T-helper 2 cell treated with Interferon-gamma antibody and Interleukin-4, amounts not matched to agents 5 μg/mL and 100 μg/mL, for 36 hours (primary cell): ENCODE data around the gene RHOBTB1.
A peak's percentile ranks its signal among the peaks of the same experiment; 100 is the strongest.
"Not testable (repeated sequence)": the region's sequence is repeated elsewhere in the genome, so short reads cannot be mapped to it uniquely, and the experiment has no call there.

Source experiments
- DNase-seq: peaks from one replicate; pipeline ENCODE4 v3.0.0; 2021; ENCODE audit warnings: low spot score
- H3K27ac Mint-ChIP-seq: one replicate; pipeline ENCODE4 v1.8.0; 2021; ENCODE audit warnings: mild to moderate bottlenecking, mixed read lengths
- H3K27me3 Mint-ChIP-seq: one replicate; pipeline ENCODE4 v1.8.0; 2021; ENCODE audit warnings: low read depth, mixed read lengths
- H3K36me3 Mint-ChIP-seq: one replicate; pipeline ENCODE4 v1.8.0; 2021; ENCODE audit warnings: low read depth, mixed read lengths
- H3K4me1 Mint-ChIP-seq: one replicate; pipeline ENCODE4 v1.8.0; 2021; ENCODE audit warnings: low read depth, mixed read lengths
- H3K4me3 Mint-ChIP-seq: one replicate; pipeline ENCODE4 v1.8.0; 2022; ENCODE audit warnings: mild to moderate bottlenecking, moderate library complexity, mixed read lengths
- H3K9me3 Mint-ChIP-seq: one replicate; pipeline ENCODE4 v1.8.0; 2021; ENCODE audit warnings: mixed read lengths

Gene RHOBTB1

DNA sequence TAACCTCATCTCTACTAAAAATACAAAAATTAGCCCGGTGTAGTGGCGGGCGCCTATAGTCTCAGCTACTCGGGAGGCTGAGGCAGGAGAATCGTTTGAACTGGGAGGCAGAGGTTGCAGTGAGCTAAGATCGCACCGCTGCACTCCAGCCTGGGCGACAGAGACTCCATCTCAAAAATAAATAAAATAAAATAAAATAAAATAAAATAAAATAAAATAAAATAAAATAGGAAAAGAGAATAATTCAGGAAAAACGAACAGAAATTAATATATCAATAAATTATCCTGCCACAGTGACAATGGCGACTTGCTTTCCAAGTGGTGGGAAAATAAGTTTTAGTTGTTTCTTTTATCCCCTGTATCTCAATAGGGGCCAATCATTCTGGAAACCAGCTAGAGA is 102.8 kb downstream of the RHOBTB1 start:
- H3K9me3 Mint-ChIP-seq, H3K4me3 Mint-ChIP-seq, H3K27ac Mint-ChIP-seq, H3K4me1 Mint-ChIP-seq, H3K36me3 Mint-ChIP-seq, DNase-seq: not testable (repeated sequence)
- peaks cover 17% of the 10 kb centered on the region for H3K27me3 Mint-ChIP-seq

DNA sequence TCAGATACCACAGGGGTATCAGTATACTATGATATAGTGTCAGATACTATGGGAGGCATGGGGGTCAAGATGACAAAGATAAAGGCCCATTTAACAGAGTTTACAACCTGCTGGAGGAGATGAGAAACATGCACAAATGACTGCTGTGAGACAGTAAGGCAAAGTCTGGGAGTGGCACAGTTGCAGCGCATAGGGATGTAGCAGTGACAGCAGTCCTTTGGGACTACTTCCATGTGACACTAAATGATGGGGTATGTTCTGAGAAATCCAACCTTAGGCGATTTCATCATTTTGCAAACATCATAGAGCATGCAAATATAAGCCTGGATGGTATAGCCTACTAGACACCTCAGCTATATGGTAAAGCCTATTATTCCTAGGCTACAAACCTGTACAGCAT is 108.9 kb downstream of the RHOBTB1 start:
- H3K9me3 Mint-ChIP-seq: no peaks in the 10 kb centered on the region
- H3K27me3 Mint-ChIP-seq: peaks cover 20% of the 10 kb centered on the region
- DNase-seq: no peak
- H3K36me3 Mint-ChIP-seq: no peaks in the 10 kb centered on the region
- no peaks in the 10 kb centered on the region for H3K4me1 Mint-ChIP-seq
- no peak overlapping the region for H3K4me3 Mint-ChIP-seq
- H3K27ac Mint-ChIP-seq: no peak overlapping the region

DNA sequence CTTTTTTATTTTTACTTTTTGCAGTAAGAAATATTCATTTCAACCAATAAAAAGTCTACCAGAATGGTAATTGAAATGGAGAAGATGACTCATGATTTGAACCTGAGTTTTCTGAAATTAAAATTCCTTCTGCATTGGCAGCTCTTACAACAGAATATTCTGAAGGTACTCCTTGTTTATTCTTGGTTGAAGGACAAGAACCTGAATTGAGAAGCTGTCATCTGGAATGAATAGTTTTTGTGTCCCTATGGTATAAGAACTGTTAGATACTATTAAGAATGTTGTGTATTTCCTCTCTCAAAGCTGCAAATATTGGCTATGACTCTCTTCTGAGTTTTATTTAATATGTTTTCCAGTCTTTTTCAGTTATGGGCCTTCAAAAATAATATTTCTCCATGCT is 109.6 kb downstream of the RHOBTB1 start:
- no peak for DNase-seq
- Mint-ChIP-seq H3K9me3 (no peaks in the 10 kb centered on the region), H3K27ac (no peak overlapping the region), H3K4me3 (no peak overlapping the region), H3K27me3 (peaks cover 20% of the 10 kb centered on the region), H3K36me3 (no peaks in the 10 kb centered on the region), H3K4me1 (no peaks in the 10 kb centered on the region)

DNA sequence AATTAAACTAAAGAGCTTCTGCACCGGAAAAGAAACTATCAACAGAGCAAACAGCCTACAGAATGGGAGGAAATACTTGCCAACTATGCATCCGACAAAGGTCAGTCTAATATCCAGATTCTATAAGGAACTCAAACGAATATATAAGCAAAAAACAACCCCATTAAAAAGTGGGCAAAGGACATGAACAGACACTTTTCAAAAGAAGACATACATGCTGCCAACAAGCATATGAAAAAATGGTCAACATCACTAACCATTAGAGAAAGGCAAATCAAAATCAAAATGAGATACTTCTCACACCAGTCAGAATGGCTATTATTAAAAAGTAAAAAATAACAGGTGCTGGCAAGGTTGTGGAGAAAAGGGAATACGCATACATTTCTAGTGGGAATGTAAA is 111.8 kb downstream of the RHOBTB1 start:
- H3K27ac Mint-ChIP-seq, H3K36me3 Mint-ChIP-seq, DNase-seq, H3K4me3 Mint-ChIP-seq, H3K9me3 Mint-ChIP-seq, H3K4me1 Mint-ChIP-seq: not testable (repeated sequence)
- peaks cover 14% of the 10 kb centered on the region for H3K27me3 Mint-ChIP-seq

DNA sequence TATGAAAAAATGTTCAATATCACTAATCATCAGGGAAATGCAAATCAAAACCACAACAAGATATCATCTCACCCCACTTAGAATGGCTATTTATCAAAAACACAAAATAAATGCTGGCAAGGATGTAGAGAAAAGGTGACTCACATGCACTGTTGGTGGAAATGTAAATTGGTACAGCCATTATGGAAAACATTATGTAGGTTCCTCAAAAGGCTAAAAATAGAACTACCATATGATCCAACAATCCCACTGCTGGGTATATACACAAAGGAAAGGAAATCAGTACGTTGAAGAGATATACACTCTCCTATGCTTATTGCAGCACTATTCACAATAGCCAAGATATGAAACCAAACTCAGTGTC is 115.5 kb downstream of the RHOBTB1 start:
- DNase-seq: no peak
- Mint-ChIP-seq H3K27me3 (peaks cover 15% of the 10 kb centered on the region), H3K9me3 (no peaks in the 10 kb centered on the region), H3K4me3 (no peak overlapping the region), H3K4me1 (peaks cover 8% of the 10 kb centered on the region), H3K27ac (no peak overlapping the region), H3K36me3 (no peaks in the 10 kb centered on the region)

DNA sequence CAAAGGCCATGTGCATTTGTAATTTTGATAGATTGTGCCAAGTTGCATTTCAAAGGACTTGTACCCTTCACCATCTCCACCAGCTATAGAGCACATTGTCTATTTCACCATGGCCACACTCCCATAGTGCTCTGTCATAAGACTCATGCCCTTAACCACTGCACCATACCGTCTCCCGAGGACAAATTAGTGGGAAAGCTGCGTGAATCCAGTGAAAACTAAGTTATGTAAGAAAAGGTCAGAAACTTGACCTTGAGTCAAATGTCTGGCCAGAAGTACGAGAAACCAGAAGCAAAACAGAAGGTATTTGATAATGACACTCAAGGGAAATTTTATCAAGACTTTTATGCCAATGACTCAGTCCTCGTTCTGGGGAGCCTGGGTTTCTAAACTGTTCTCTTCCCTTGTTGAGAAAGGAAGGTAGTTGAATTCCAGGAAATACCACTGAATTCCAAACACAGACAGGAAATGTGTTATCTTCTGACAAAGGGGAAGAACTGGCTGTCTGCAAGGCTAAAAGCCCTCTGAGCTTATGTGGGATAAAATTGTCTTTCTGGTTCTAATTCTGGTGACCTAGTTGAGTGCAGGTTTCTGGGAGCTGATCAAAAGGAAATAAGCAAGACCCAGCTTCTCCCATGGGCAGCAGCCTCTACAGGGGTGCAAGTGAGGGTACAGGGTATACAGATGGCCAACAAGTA is 116.0 kb downstream of the RHOBTB1 start:
- H3K4me1 Mint-ChIP-seq: peaks cover 8% of the 10 kb centered on the region
- H3K27me3 Mint-ChIP-seq: peaks cover 15% of the 10 kb centered on the region
- H3K36me3 Mint-ChIP-seq: no peaks in the 10 kb centered on the region
- DNase-seq: no peak
- no peaks in the 10 kb centered on the region for H3K9me3 Mint-ChIP-seq
- no peak overlapping the region for H3K4me3 Mint-ChIP-seq
- H3K27ac Mint-ChIP-seq: no peak overlapping the region

DNA sequence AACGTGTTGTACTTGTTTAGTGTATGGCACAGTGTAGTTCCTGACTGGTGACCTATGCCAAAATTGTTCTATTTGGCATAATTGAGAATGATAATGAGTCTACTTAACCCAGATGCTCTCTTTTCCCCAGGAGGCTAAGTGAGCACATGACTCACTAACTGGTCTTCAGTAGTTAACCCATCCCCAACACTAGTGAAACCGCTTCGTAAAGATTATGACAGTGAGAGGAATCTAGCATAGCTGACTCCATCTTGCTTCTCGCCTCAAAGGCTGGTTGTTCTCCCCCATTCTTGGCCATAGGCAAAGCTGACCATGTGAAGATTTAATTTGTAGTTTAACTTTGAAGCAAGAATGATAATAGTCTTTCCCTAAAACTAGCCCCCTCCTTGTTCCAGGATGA is 118.5 kb downstream of the RHOBTB1 start:
- Mint-ChIP-seq H3K4me1 (peaks cover 11% of the 10 kb centered on the region), H3K4me3 (no peak overlapping the region), H3K27me3 (peaks cover 12% of the 10 kb centered on the region), H3K27ac (no peak overlapping the region), H3K36me3 (no peaks in the 10 kb centered on the region), H3K9me3 (no peaks in the 10 kb centered on the region)
- DNase-seq: no peak

DNA sequence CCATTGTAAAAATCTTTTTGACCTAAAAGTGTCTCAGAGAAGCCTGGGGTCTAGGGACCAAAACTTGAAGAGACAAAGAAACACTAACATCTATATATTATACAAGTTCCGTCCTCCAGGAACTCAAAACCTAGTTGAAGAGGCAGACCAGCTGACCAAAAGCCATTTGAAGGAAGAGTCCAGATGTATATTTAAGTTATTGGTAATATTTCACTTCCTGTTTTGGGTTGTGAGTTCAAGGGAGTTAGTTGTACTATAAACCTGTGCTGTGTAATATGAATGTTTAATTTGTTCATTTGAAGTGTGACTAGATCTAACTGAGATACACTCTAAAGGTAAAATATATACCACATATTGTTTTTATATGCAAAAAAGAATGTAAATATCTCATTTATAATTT is 120.7 kb downstream of the RHOBTB1 start:
- Mint-ChIP-seq H3K4me3 (no peak overlapping the region), H3K4me1 (peaks cover 13% of the 10 kb centered on the region), H3K36me3 (no peaks in the 10 kb centered on the region), H3K9me3 (no peaks in the 10 kb centered on the region), H3K27ac (no peak overlapping the region), H3K27me3 (peaks cover 19% of the 10 kb centered on the region)
- DNase-seq: no peak

DNA sequence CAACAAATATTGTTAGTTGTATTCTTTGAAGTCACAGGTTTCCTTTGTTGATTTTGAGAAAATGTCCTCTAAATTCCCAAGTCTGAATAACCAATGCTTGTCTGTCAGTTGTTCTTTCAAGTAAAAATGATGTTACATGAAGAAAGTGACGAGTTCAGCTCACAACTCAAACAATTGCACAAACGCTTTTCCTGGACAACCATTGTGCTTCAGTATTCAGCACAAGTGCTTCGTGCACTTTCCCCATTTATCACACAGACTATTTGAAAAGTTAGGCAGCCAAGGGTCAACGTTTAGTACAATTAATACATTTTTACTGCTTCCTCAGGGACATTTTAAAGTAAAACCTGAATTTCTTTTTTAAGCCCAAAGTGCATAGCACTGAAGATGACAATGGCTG is 121.2 kb downstream of the RHOBTB1 start:
- Mint-ChIP-seq H3K27ac (no peak overlapping the region), H3K4me3 (no peak overlapping the region), H3K9me3 (no peaks in the 10 kb centered on the region), H3K4me1 (peaks cover 9% of the 10 kb centered on the region), H3K27me3 (peaks cover 20% of the 10 kb centered on the region), H3K36me3 (no peaks in the 10 kb centered on the region)
- no peak for DNase-seq

DNA sequence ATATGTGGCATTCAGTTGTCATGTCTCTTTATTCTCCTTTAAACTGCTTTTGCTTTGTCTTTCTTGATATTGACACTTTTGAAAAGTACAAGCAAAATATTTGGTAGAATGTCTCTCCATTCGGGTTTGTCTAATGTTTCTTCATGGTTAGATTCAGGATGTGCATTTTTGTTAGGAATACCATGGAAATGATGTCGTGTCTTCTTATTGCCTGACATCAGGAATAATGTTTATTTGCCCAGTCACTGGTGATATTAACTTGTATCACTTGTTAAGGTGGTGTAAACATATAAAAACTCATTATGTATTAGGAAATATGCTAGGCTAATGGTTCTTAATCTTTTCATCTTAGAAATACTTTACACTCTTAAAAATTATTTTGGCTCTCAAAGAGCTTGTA is 122.3 kb downstream of the RHOBTB1 start:
- H3K4me1 Mint-ChIP-seq: peaks cover 10% of the 10 kb centered on the region
- no peak for DNase-seq
- no peak overlapping the region for H3K4me3 Mint-ChIP-seq
- H3K9me3 Mint-ChIP-seq: no peaks in the 10 kb centered on the region
- no peaks in the 10 kb centered on the region for H3K36me3 Mint-ChIP-seq
- peaks cover 27% of the 10 kb centered on the region for H3K27me3 Mint-ChIP-seq
- H3K27ac Mint-ChIP-seq: no peak overlapping the region

DNA sequence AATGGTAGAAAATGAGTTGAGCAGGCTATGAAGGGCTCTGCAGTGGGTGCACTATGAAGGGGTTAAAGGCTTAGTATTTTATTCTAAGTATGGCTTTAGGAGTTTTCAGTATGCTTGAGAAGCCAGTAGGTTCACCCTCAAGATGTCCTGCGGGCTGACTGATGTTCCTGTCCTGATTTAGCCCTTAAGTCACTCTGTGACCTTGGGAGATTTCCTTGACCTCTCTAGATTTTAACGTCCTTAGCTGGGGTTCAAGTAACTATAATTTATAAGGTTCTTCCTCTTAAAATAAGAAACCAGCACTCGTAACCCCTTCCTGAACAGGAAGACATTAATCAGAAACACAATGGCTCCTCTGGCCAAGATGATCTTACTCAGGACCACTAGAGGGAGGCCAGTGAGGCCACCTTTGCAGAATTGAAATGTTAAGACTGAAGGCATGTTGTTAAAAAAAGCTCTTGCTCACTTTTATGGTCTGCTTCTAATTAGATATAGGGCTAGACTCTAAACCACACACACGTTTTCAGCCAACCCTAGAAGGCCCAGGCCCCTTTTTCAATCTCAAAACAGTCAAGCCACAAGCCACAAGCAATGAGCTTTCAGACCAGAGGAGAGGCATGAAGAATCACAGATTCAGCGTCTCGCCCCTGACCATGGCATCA is 123.8 kb downstream of the RHOBTB1 start:
- Mint-ChIP-seq H3K27me3 (peaks cover 26% of the 10 kb centered on the region), H3K4me3 (no peak overlapping the region), H3K36me3 (no peaks in the 10 kb centered on the region), H3K4me1 (peaks cover 13% of the 10 kb centered on the region), H3K9me3 (no peaks in the 10 kb centered on the region), H3K27ac (no peak overlapping the region)
- DNase-seq: peak; percentile 4
